GM21825 (cell line): ENCODE data around the gene GRIN2A.
"Not testable (repeated sequence)": the region's sequence is repeated elsewhere in the genome, so short reads cannot be mapped to it uniquely, and the experiment has no call there.

Experiments used
- ATAC-seq: cut with Tn5 transposase; IDR thresholded peaks from one replicate; pipeline ENCODE4 v1.9.1; 2021; ENCODE audit warnings: mild to moderate bottlenecking, moderate library complexity; ENCODE audit not compliant: unreplicated experiment

The GRIN2A gene

GRCh38 chr16:9932000-9932399, 250.2 kb downstream of the GRIN2A start:
- no peak for ATAC-seq

GRCh38 chr16:9929836-9930235, 252.4 kb downstream of the GRIN2A start:
- ATAC-seq = no peak

- ATAC-seq = no peak
Measured at GRCh38 chr16:9929313-9929712, 252.9 kb downstream of the GRIN2A start.

GRCh38 chr16:9922441-9922840, 259.8 kb downstream of the GRIN2A start:
- ATAC-seq = no peak

GRCh38 chr16:9921997-9922396, 260.2 kb downstream of the GRIN2A start:
- no peak for ATAC-seq

GRCh38 chr16:9919460-9919859, 262.8 kb downstream of the GRIN2A start:
- no peak for ATAC-seq

- ATAC-seq = no peak
Measured at GRCh38 chr16:9917691-9918090, 264.5 kb downstream of the GRIN2A start.

- ATAC-seq = no peak
Measured at GRCh38 chr16:9913604-9914326, 268.5 kb downstream of the GRIN2A start.

GRCh38 chr16:9911989-9912388, 270.2 kb downstream of the GRIN2A start:
- ATAC-seq = no peak

GRCh38 chr16:9911231-9911630, 271.0 kb downstream of the GRIN2A start:
- no peak for ATAC-seq

- no peak for ATAC-seq
Measured at GRCh38 chr16:9909072-9909825, 273.0 kb downstream of the GRIN2A start.

- no peak for ATAC-seq
Measured at GRCh38 chr16:9908613-9909012, 273.6 kb downstream of the GRIN2A start.

- ATAC-seq = no peak
Measured at GRCh38 chr16:9907752-9908151, 274.5 kb downstream of the GRIN2A start.

GRCh38 chr16:9906218-9906617, 276.0 kb downstream of the GRIN2A start:
- ATAC-seq = no peak

GRCh38 chr16:9904526-9904925, 277.7 kb downstream of the GRIN2A start:
- no peak for ATAC-seq

GRCh38 chr16:9900576-9900975, 281.7 kb downstream of the GRIN2A start:
- no peak for ATAC-seq

- ATAC-seq = no peak
Measured at GRCh38 chr16:9898555-9898954, 283.7 kb downstream of the GRIN2A start.

GRCh38 chr16:9898124-9898523, 284.1 kb downstream of the GRIN2A start:
- ATAC-seq = no peak

- no peak for ATAC-seq
Measured at GRCh38 chr16:9895817-9896216, 286.4 kb downstream of the GRIN2A start.

GRCh38 chr16:9885876-9886275, 296.4 kb downstream of the GRIN2A start:
- no peak for ATAC-seq

- no peak for ATAC-seq
Measured at GRCh38 chr16:9885467-9885866, 296.8 kb downstream of the GRIN2A start.

GRCh38 chr16:9875981-9876380, 306.2 kb downstream of the GRIN2A start:
- not testable (repeated sequence) for ATAC-seq
